Activated B cell treated with CpG ODN at 0.5 μM for 24 hours (primary cell): ENCODE data around the gene ZCCHC14. TPM values are rescaled to one million over a fixed set of nuclear protein-coding genes. Genes with fewer than 3 reads are reported as not detected.

Experiments
- ATAC-seq: fragments of 200-7000 bp; cut with Tn5 transposase; one replicate; pipeline ENCODE4 v1.10.0; 2021; ENCODE audit warnings: low read depth, mild to moderate bottlenecking, moderate library complexity
- CTCF ChIA-PET: fragments of 350-600 bp; sonication (Branson Sonifier 250); formaldehyde crosslinking; loops from one replicate; lab custom pipeline; 2021; ENCODE audit warnings: antibody characterized with exemption; lab: Charles Lee
- POLR2A ChIA-PET: fragments of 350-600 bp; sonication (Branson Sonifier 250); formaldehyde crosslinking; loops from one replicate; lab custom pipeline; 2021; ENCODE audit warnings: antibody characterized with exemption; lab: Charles Lee
- DNase-seq: peaks from one replicate; pipeline ENCODE4 v3.0.0; 2022
- H3K27ac Mint-ChIP-seq: one replicate; pipeline ENCODE4 v1.8.0; 2020; ENCODE audit warnings: mixed read lengths
- H3K27me3 Mint-ChIP-seq: one replicate; pipeline ENCODE4 v1.8.0; 2021; ENCODE audit warnings: mixed read lengths
- H3K36me3 Mint-ChIP-seq: one replicate; pipeline ENCODE4 v1.8.0; 2021; ENCODE audit warnings: low read depth, mixed read lengths
- H3K4me1 Mint-ChIP-seq: one replicate; pipeline ENCODE4 v1.8.0; 2021; ENCODE audit warnings: mixed read lengths
- H3K4me3 Mint-ChIP-seq: one replicate; pipeline ENCODE4 v1.8.0; 2020; ENCODE audit warnings: mild to moderate bottlenecking, mixed read lengths
- H3K9me3 Mint-ChIP-seq: one replicate; pipeline ENCODE4 v1.8.0; 2020; ENCODE audit warnings: mixed read lengths
- CTCF ChIP-seq: fragments of 200-600 bp; IDR thresholded peaks from one replicate; pipeline ENCODE4 v1.8.0; 2022; ENCODE audit warnings: antibody characterized with exemption, mild to moderate bottlenecking
- intact Hi-C: fragments of 100-400 bp; cut with micrococcal nuclease; formaldehyde crosslinking; loops from one replicate; pipeline ENCODE4 v1.15.1; 2024
- total RNA-seq: library from RNA; stranded (reverse); gene quantifications from 2 replicates; pipeline ENCODE4 v1.2.3, GENCODE V29; 2022

The ZCCHC14 gene
- total RNA-seq, 1 donor from 2014 or later: 3.8 TPM

- Mint-ChIP-seq H3K27ac (no peak overlapping the region), H3K9me3 (no peaks in the 10 kb centered on the region), H3K27me3 (peaks cover 1% of the 10 kb centered on the region), H3K36me3 (no peaks in the 10 kb centered on the region), H3K4me1 (peaks cover 4% of the 10 kb centered on the region), H3K4me3 (no peak overlapping the region)
- ChIA-PET CTCF (no interaction called here), POLR2A (no interaction called here)
- DNase-seq (no peak), ATAC-seq (no peak)
- intact Hi-C loops: no loop called here
- no peak for TF ChIP-seq CTCF
Measured at GRCh38 chr16:87432330-87432915, 60.4 kb downstream of the ZCCHC14 start.

GRCh38 chr16:87431926-87432325, 60.9 kb downstream of the ZCCHC14 start:
- intact Hi-C loops: no loop called here
- H3K36me3 Mint-ChIP-seq: no peaks in the 10 kb centered on the region
- ChIA-PET POLR2A (no interaction called here), CTCF (no interaction called here)
- no peak for TF ChIP-seq CTCF
- ATAC-seq: no peak
- no peaks in the 10 kb centered on the region for H3K9me3 Mint-ChIP-seq
- no peak for DNase-seq
- no peak overlapping the region for H3K27ac Mint-ChIP-seq
- no peak overlapping the region for H3K4me3 Mint-ChIP-seq
- H3K4me1 Mint-ChIP-seq: peaks cover 4% of the 10 kb centered on the region
- H3K27me3 Mint-ChIP-seq: peaks cover 1% of the 10 kb centered on the region

GRCh38 chr16:87426423-87427215, 66.2 kb downstream of the ZCCHC14 start:
- Mint-ChIP-seq H3K36me3 (peaks cover 2% of the 10 kb centered on the region), H3K9me3 (no peaks in the 10 kb centered on the region), H3K27ac (no peak overlapping the region), H3K27me3 (no peaks in the 10 kb centered on the region), H3K4me1 (no peaks in the 10 kb centered on the region), H3K4me3 (no peak overlapping the region)
- POLR2A ChIA-PET: no interaction called here
- ATAC-seq (no peak), DNase-seq (no peak)
- CTCF ChIA-PET: no interaction called here
- intact Hi-C loops: no loop called here
- TF ChIP-seq CTCF: no peak

GRCh38 chr16:87425941-87426340, 66.9 kb downstream of the ZCCHC14 start:
- intact Hi-C loops: no loop called here
- no peak for TF ChIP-seq CTCF
- no peak overlapping the region for H3K4me3 Mint-ChIP-seq
- no peaks in the 10 kb centered on the region for H3K9me3 Mint-ChIP-seq
- H3K27ac Mint-ChIP-seq: no peak overlapping the region
- no peaks in the 10 kb centered on the region for H3K27me3 Mint-ChIP-seq
- CTCF ChIA-PET: no interaction called here
- ATAC-seq (no peak), DNase-seq (no peak)
- H3K36me3 Mint-ChIP-seq: peaks cover 2% of the 10 kb centered on the region
- POLR2A ChIA-PET: no interaction called here
- H3K4me1 Mint-ChIP-seq: no peaks in the 10 kb centered on the region

GRCh38 chr16:87424266-87424665, 68.6 kb downstream of the ZCCHC14 start:
- CTCF ChIA-PET: no interaction called here
- no peaks in the 10 kb centered on the region for H3K4me1 Mint-ChIP-seq
- POLR2A ChIA-PET: no interaction called here
- no peak for TF ChIP-seq CTCF
- ATAC-seq (no peak), DNase-seq (no peak)
- peaks cover 2% of the 10 kb centered on the region for H3K36me3 Mint-ChIP-seq
- H3K4me3 Mint-ChIP-seq: no peak overlapping the region
- no peak overlapping the region for H3K27ac Mint-ChIP-seq
- no peaks in the 10 kb centered on the region for H3K9me3 Mint-ChIP-seq
- no peaks in the 10 kb centered on the region for H3K27me3 Mint-ChIP-seq
- intact Hi-C loops: no loop called here
